ENCODE results near the gene C14orf180.

DNA sequence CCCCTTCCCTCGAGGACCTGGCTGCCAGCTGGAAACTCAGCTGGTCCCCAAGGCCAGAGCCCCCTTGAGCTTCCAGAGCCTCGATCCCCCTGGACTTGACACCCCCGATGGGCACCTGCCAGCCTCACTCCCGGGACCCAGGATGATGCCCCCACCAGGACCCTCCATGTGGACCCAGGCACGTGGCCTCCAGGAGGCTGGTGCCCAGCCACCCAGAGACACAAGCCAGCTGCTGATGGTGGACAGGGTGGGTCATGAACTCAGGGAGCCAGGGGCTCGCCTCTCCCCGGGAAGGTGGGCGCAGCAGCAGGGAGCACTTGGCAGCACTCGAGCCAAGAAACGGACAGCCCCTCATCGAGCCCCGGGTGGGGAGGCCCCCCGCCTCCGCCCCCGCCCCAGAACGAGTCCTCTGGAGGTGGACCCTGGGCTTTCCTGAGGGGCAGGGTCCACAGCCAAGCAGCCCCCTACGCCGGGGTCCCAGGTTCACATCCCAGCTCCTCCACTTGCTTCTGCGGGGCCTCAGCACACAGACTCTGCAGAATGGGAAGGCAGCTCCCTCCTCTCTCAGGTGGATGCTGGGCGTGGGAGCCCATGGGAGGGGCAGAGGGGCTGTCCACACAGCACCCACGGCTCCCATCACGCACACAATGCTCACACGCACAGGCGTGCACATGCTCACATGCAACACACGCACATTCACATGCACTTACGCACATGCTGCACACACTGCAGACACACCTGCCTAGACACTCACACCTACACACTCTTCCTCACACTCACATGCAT lies 12.1 kb downstream of the C14orf180 start:
- TF ChIP-seq, protein P1, sequence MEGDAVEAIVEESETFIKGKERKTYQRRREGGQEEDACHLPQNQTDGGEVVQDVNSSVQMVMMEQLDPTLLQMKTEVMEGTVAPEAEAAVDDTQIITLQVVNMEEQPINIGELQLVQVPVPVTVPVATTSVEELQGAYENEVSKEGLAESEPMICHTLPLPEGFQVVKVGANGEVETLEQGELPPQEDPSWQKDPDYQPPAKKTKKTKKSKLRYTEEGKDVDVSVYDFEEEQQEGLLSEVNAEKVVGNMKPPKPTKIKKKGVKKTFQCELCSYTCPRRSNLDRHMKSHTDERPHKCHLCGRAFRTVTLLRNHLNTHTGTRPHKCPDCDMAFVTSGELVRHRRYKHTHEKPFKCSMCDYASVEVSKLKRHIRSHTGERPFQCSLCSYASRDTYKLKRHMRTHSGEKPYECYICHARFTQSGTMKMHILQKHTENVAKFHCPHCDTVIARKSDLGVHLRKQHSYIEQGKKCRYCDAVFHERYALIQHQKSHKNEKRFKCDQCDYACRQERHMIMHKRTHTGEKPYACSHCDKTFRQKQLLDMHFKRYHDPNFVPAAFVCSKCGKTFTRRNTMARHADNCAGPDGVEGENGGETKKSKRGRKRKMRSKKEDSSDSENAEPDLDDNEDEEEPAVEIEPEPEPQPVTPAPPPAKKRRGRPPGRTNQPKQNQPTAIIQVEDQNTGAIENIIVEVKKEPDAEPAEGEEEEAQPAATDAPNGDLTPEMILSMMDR (IDR thresholded peaks at IDR 0.05; ENCODE audit: insufficient read depth, low read length, poor library complexity, severe bottlenecking), result no peak
- TF ChIP-seq EZH2phosphoT487 (conservative IDR thresholded peaks at IDR 0.05; ENCODE audit: low read length), result no peak

Data from SU-DHL-6 (cell line).